K562 (cell line): Measurements from ENCODE around the gene KCNB1. TPM values are rescaled to one million over a fixed set of nuclear protein-coding genes. Genes with fewer than 3 reads are reported as not detected.
A peak's percentile ranks its signal among the peaks of the same experiment; 100 is the strongest.

ENCODE experiments used
- ATAC-seq: fragments of 200-7000 bp; cut with Tn5 transposase; 3 replicates; pipeline ENCODE4 v1.9.1; 2020; ENCODE audit warnings: moderate library complexity
- BruUV-seq: library from RNA; stranded (reverse); fragments of 400-500 nt; replicated peaks from 2 replicates; lab custom pipeline; 2021; lab: Mats Ljungman, UMichigan
- CTCF ChIA-PET: fragments of 300-600 bp; formaldehyde crosslinking; extraction: SDS; loops from one replicate; lab custom pipeline; 2021; ENCODE audit warnings: low intra/inter-chr PET ratio; lab: Yijun Ruan, JAX
- POLR2A ChIA-PET: fragments of 300-600, 350-650 bp; sonication (Branson Sonifier 250); formaldehyde crosslinking; extraction: SDS; loops from one replicate; lab custom pipeline; 2021; ENCODE audit warnings: antibody characterized with exemption, inconsistent platforms; lab: Yijun Ruan, JAX
- DNase-seq, 4 experiments: peaks; one replicate each; pipeline versions ENCODE4 v3.0.0 to v3.0.0-alpha.2; 2011 to 2018; ENCODE audit warnings: low spot score in 3 of 4, mixed read lengths in 3 of 4; ENCODE audit errors: extremely low read depth in 1 of 4
- FAIRE-seq: peaks from 2 replicates; lab custom pipeline; 2011; peaks lifted over from hg19 to GRCh38; lab: Jason Lieb, UNC
- H2AFZ ChIP-seq: 2 replicates; pipeline ENCODE4 v1.6.0; 2011; ENCODE audit warnings: low read depth, low read length, control low read depth, inconsistent platforms
- H3K27ac ChIP-seq: fragments of 200-600 bp; 3 replicates; pipeline ENCODE4 v1.8.0; 2011; ENCODE audit warnings: low read depth, mild to moderate bottlenecking, control low read depth, inconsistent platforms, low read length, moderate library complexity, mixed read lengths; ENCODE audit errors: extremely low read depth
- H3K27me3 ChIP-seq, 2 experiments: fragments of 300-600 bp in 1 of 2; 2 replicates in 1 of 2; 3 replicates in 1 of 2; pipeline versions ENCODE4 v1.6.0 to v1.8.0; 2011; ENCODE audit warnings: inconsistent platforms in 2 of 2, low read length in 2 of 2, mild to moderate bottlenecking in 1 of 2, mixed read lengths in 1 of 2, moderate library complexity in 1 of 2; ENCODE audit not compliant: control insufficient read depth in 2 of 2, insufficient read depth in 2 of 2
- H3K36me3 ChIP-seq: fragments of 300-600 bp; 3 replicates; pipeline ENCODE4 v1.8.0; 2011; ENCODE audit warnings: mild to moderate bottlenecking, low read length, inconsistent platforms; ENCODE audit not compliant: control insufficient read depth, insufficient read depth
- H3K4me1 ChIP-seq, 2 experiments: fragments of 200-600 bp in 1 of 2; replicated peaks in 1 of 2; 2 replicates in 1 of 2; 3 replicates in 1 of 2; pipeline versions ENCODE4 v1.5.1 to v1.8.0; 2011; ENCODE audit warnings: inconsistent platforms in 2 of 2, low read length in 2 of 2, mild to moderate bottlenecking in 1 of 2, mixed read lengths in 1 of 2, moderate library complexity in 1 of 2; ENCODE audit not compliant: control insufficient read depth in 2 of 2, insufficient read depth in 2 of 2
- H3K4me2 ChIP-seq: 2 replicates; pipeline ENCODE4 v1.6.1; 2011; ENCODE audit warnings: low read length, control low read depth, inconsistent platforms, mixed read lengths; ENCODE audit not compliant: insufficient read depth
- H3K4me3 ChIP-seq: fragments of 200-600 bp; sonication (generic), shearing (Covaris generic); 2 replicates; pipeline ENCODE4 v1.5.1; 2016; ENCODE audit warnings: control low read depth, inconsistent platforms
- H3K79me2 ChIP-seq: fragments of 200-600 bp; 3 replicates; pipeline ENCODE4 v1.8.0; 2011; ENCODE audit warnings: low read length, inconsistent platforms; ENCODE audit not compliant: control insufficient read depth, insufficient read depth
- H3K9ac ChIP-seq, 2 experiments: 2 replicates each; pipeline versions ENCODE4 v1.6.0 to v1.6.1; 2011; ENCODE audit warnings: low read depth in 2 of 2, low read length in 2 of 2, control low read depth in 1 of 2, inconsistent platforms in 1 of 2, mild to moderate bottlenecking in 1 of 2, mixed read lengths in 1 of 2; ENCODE audit not compliant: insufficient read depth in 1 of 2
- H3K9me1 ChIP-seq: one replicate; pipeline ENCODE4 v1.6.0; 2011; ENCODE audit warnings: inconsistent platforms, mild to moderate bottlenecking, low read length, moderate library complexity; ENCODE audit not compliant: control insufficient read depth, insufficient read depth
- H3K9me3 ChIP-seq: replicated peaks from 2 replicates; pipeline ENCODE4 v1.5.1; 2011; ENCODE audit warnings: low read depth, low read length, inconsistent platforms; ENCODE audit not compliant: control insufficient read depth, insufficient read depth
- H4K20me1 ChIP-seq: replicated peaks from 2 replicates; pipeline ENCODE4 v1.6.1; 2011; ENCODE audit warnings: low read length, inconsistent platforms, mixed read lengths; ENCODE audit not compliant: control insufficient read depth, insufficient read depth
- ADNP ChIP-seq: fragments of 200-800 bp; sonication (Bioruptor generic); IDR thresholded peaks from 2 replicates; pipeline ENCODE4 v1.6.1; 2016; ENCODE audit warnings: missing genetic modification characterization, missing compliant biosample characterization
- ARHGAP35 ChIP-seq: fragments of 450-650 bp; IDR thresholded peaks from 2 replicates; pipeline ENCODE4 v1.6.1; 2018; ENCODE audit not compliant: partially characterized antibody
- BACH1 ChIP-seq: fragments of 200-800 bp; sonication (Bioruptor generic); IDR thresholded peaks from 2 replicates; pipeline ENCODE4 v1.6.1; 2016; ENCODE audit warnings: missing genetic modification characterization, missing compliant biosample characterization
- CBX5 ChIP-seq: IDR thresholded peaks from 2 replicates; pipeline ENCODE4 v1.6.1; 2014; ENCODE audit warnings: low read depth, borderline replicate concordance
- FUS ChIP-seq: fragments of 200-400 bp; formaldehyde crosslinking; optimal IDR thresholded peaks from 2 replicates; pipeline ENCODE3; 2017; ENCODE audit warnings: low read depth, low read length
- KDM1A ChIP-seq, 2 experiments: fragments of 450-650 bp; IDR thresholded peaks; 2 replicates each; pipeline ENCODE4 v1.6.1; 2016; ENCODE audit warnings: mild to moderate bottlenecking in 2 of 2
- MAFG ChIP-seq: fragments of 450-650 bp; conservative IDR thresholded peaks from 2 replicates; pipeline ENCODE4 v1.6.1; 2016; ENCODE audit warnings: missing genetic modification characterization, missing compliant biosample characterization
- RBM25 ChIP-seq: fragments of 200-400 bp; formaldehyde crosslinking; IDR thresholded peaks from 2 replicates; pipeline ENCODE4 v1.6.1; 2018; ENCODE audit warnings: low read length, low read depth, moderate library complexity; ENCODE audit not compliant: severe bottlenecking
- TCF7L2 ChIP-seq: fragments of 150-350 bp; IDR thresholded peaks from 2 replicates; pipeline ENCODE4 v1.6.1; 2016; ENCODE audit warnings: low read depth, mild to moderate bottlenecking, low read length, moderate library complexity
- ZFP36 ChIP-seq: fragments of 150-350 bp; IDR thresholded peaks from 2 replicates; pipeline ENCODE4 v1.6.1; 2018; ENCODE audit warnings: low read length, low read depth; ENCODE audit not compliant: partially characterized antibody
- WGBS: fragments of 100-300 bp; shearing (Covaris generic); methylation state at CpG from one replicate; pipeline ENCODE4 v1.1.6; 2016; ENCODE audit warnings: low coverage, mixed read lengths; ENCODE audit not compliant: insufficient coverage; ENCODE audit errors: missing lambda C conversion rate; 5-methylcytosine and 5-hydroxymethylcytosine counted together
- in situ Hi-C: fragments of 300-500 bp; cut with MboI; formaldehyde crosslinking; loops from 4 replicates; pipeline ENCODE4 v1.15.0; 2018; ENCODE audit warnings: inconsistent platforms, mixed read lengths
- intact Hi-C: fragments of 100-400 bp; cut with micrococcal nuclease; formaldehyde crosslinking; loops from 2 replicates; pipeline ENCODE4 v1.14.2; 2022
- polyA plus RNA-seq, 8 experiments: library from polyadenylated mRNA; depleted of rRNA in 4 of 8; stranded (reverse) in 5 of 8; unstranded in 3 of 8; fragments of >200 nt; fragmentation: Nextera tagmentation in 2 of 8; fragmentation: Illumina TruSeq in 1 of 8; extraction: Ambion mirVana in 2 of 8; extraction: Trizol in 1 of 8; gene quantifications; 2 replicates each; pipeline versions ENCODE4 v1.2.1 to v1.2.3, GENCODE V29; 2011 to 2014; ENCODE audit warnings: inconsistent platforms in 1 of 8, missing spikeins in 1 of 8
- total RNA-seq, 7 experiments: library from RNA; depleted of rRNA in 6 of 7; stranded (reverse); fragments of >200 nt in 6 of 7; fragmentation: Illumina TruSeq in 2 of 7; extraction: Trizol in 2 of 7; gene quantifications; 2 replicates each; pipeline versions ENCODE4 v1.2.1 to v1.2.3, GENCODE V29; 2011 to 2021; ENCODE audit warnings: low replicate concordance in 1 of 7
- TF ChIP-seq, protein P1 (sequence below): fragments of 250-450 bp; sonication (Bioruptor Pico); IDR thresholded peaks from 2 replicates; pipeline ENCODE4 v1.4.0; 2020; ENCODE audit warnings: mild to moderate bottlenecking, moderate library complexity
- TF ChIP-seq, protein P2 (sequence below): fragments of 450-650 bp; IDR thresholded peaks from 2 replicates; pipeline ENCODE4 v1.6.1; 2017; ENCODE audit warnings: antibody characterized with exemption
- TF ChIP-seq, protein P3 (sequence below), 3 experiments: IDR thresholded peaks in 2 of 3; conservative IDR thresholded peaks in 1 of 3; 2 replicates each; pipeline ENCODE4 v1.5.1; 2011 to 2012; ENCODE audit warnings: low read length in 3 of 3, mild to moderate bottlenecking in 3 of 3, control low read depth in 2 of 3, improper control_type of control experiment in 1 of 3, inconsistent platforms in 1 of 3, low read depth in 1 of 3, mixed read lengths in 1 of 3, moderate library complexity in 1 of 3; ENCODE audit not compliant: insufficient read depth in 2 of 3
- TF ChIP-seq, protein P4 (sequence below): sonication (generic); formaldehyde crosslinking; IDR thresholded peaks from 2 replicates; pipeline ENCODE4 v1.8.1; 2023; ENCODE audit warnings: mild to moderate bottlenecking, missing genetic modification reagents, moderate library complexity

KCNB1 gene
- total and polyA plus RNA-seq, 9 of the 15 experiments (the other 6 are each of a cell fraction or from before 2014, with no cell fraction given): 0.01 to 0.06 TPM; not detected in 7

DNA sequence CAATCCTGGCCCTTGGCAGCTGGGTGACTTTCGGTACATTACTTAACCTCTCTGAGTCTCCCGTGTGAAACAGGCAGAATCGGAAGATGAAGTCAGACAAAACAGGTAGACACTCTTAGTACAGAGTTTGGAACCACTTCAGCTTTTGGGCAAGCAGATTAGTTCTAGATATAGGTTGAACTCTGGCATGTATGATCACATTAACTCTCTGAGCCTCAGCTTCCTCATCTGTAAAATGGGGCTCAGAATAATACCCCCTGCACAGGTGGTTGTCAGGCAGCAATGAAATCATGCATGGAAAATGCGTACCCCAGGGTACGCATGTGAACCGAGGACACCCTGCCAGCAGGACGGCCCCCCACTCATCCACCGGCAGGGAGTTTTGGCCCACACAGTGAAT, 87.7 kb downstream of the KCNB1 start:
- H3K9ac ChIP-seq: no peak overlapping the region
- H3K27ac ChIP-seq: no peak overlapping the region
- no peaks in the 10 kb centered on the region for H3K79me2 ChIP-seq
- H3K9me1 ChIP-seq: no peaks in the 10 kb centered on the region
- BruUV-seq: no TSS peak
- no peak for DNase-seq
- H4K20me1 ChIP-seq: no peaks in the 10 kb centered on the region
- no peak for FAIRE-seq
- H3K4me3 ChIP-seq: no peak overlapping the region
- 13% methylated on average over 8 of the region's 8 CpGs for whole genome bisulfite sequencing
- H3K4me1 ChIP-seq: no peaks in the 10 kb centered on the region
- in situ Hi-C loops: no loop called here
- intact Hi-C loops: no loop called here
- no peak overlapping the region for H3K4me2 ChIP-seq
- ATAC-seq: no peak
- ChIA-PET CTCF (no interaction called here), POLR2A (no interaction called here)
- H2AFZ ChIP-seq: no peak overlapping the region
- H3K27me3 ChIP-seq: peaks cover 18 to 40% of the 10 kb centered on the region in 2 experiments
- H3K9me3 ChIP-seq: no peaks in the 10 kb centered on the region
- H3K36me3 ChIP-seq: no peaks in the 10 kb centered on the region
- TF ChIP-seq CBX5 (no peak), FUS (no peak), BACH1 (tag) (no peak), KDM1A (IDR thresholded peaks at IDR 0.05) (0 out of 4 replicates have a peak, but pooled peaks of 1 of the 2 experiments have one; percentile 12), ARHGAP35 (no peak), ZFP36 (peak; percentile 26), MAFG (tag) (no peak), ADNP (tag) (peak; percentile 29; the same call in 1 of the 2 replicates), RBM25 (peak; percentile 69), TCF7L2 (no peak)
- TF ChIP-seq, protein P1, sequence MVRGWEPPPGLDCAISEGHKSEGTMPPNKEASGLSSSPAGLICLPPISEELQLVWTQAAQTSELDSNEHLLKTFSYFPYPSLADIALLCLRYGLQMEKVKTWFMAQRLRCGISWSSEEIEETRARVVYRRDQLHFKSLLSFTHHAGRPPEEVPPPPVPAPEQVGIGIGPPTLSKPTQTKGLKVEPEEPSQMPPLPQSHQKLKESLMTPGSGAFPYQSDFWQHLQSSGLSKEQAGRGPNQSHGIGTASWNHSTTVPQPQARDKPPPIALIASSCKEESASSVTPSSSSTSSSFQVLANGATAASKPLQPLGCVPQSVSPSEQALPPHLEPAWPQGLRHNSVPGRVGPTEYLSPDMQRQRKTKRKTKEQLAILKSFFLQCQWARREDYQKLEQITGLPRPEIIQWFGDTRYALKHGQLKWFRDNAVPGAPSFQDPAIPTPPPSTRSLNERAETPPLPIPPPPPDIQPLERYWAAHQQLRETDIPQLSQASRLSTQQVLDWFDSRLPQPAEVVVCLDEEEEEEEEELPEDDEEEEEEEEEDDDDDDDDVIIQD: no peak
- TF ChIP-seq, protein P2, sequence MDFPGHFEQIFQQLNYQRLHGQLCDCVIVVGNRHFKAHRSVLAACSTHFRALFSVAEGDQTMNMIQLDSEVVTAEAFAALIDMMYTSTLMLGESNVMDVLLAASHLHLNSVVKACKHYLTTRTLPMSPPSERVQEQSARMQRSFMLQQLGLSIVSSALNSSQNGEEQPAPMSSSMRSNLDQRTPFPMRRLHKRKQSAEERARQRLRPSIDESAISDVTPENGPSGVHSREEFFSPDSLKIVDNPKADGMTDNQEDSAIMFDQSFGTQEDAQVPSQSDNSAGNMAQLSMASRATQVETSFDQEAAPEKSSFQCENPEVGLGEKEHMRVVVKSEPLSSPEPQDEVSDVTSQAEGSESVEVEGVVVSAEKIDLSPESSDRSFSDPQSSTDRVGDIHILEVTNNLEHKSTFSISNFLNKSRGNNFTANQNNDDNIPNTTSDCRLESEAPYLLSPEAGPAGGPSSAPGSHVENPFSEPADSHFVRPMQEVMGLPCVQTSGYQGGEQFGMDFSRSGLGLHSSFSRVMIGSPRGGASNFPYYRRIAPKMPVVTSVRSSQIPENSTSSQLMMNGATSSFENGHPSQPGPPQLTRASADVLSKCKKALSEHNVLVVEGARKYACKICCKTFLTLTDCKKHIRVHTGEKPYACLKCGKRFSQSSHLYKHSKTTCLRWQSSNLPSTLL: no peak
- TF ChIP-seq, protein P3, sequence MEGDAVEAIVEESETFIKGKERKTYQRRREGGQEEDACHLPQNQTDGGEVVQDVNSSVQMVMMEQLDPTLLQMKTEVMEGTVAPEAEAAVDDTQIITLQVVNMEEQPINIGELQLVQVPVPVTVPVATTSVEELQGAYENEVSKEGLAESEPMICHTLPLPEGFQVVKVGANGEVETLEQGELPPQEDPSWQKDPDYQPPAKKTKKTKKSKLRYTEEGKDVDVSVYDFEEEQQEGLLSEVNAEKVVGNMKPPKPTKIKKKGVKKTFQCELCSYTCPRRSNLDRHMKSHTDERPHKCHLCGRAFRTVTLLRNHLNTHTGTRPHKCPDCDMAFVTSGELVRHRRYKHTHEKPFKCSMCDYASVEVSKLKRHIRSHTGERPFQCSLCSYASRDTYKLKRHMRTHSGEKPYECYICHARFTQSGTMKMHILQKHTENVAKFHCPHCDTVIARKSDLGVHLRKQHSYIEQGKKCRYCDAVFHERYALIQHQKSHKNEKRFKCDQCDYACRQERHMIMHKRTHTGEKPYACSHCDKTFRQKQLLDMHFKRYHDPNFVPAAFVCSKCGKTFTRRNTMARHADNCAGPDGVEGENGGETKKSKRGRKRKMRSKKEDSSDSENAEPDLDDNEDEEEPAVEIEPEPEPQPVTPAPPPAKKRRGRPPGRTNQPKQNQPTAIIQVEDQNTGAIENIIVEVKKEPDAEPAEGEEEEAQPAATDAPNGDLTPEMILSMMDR (IDR thresholded peaks at IDR 0.05 in 2 of 3, conservative IDR thresholded peaks at IDR 0.05 in 1 of 3; ENCODE audit: insufficient read depth in 2 of 3, low read depth in 1 of 3, low read length in 3 of 3): no peak
- TF ChIP-seq, protein P4, sequence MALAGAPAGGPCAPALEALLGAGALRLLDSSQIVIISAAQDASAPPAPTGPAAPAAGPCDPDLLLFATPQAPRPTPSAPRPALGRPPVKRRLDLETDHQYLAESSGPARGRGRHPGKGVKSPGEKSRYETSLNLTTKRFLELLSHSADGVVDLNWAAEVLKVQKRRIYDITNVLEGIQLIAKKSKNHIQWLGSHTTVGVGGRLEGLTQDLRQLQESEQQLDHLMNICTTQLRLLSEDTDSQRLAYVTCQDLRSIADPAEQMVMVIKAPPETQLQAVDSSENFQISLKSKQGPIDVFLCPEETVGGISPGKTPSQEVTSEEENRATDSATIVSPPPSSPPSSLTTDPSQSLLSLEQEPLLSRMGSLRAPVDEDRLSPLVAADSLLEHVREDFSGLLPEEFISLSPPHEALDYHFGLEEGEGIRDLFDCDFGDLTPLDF (CRISPR knock-in tag): no peak
